ENCODE measurements around the gene KDM6B.
"Not testable (repeated sequence)": the region's sequence is repeated elsewhere in the genome, so short reads cannot be mapped to it uniquely, and the experiment has no call there.

KDM6B gene, protein sequence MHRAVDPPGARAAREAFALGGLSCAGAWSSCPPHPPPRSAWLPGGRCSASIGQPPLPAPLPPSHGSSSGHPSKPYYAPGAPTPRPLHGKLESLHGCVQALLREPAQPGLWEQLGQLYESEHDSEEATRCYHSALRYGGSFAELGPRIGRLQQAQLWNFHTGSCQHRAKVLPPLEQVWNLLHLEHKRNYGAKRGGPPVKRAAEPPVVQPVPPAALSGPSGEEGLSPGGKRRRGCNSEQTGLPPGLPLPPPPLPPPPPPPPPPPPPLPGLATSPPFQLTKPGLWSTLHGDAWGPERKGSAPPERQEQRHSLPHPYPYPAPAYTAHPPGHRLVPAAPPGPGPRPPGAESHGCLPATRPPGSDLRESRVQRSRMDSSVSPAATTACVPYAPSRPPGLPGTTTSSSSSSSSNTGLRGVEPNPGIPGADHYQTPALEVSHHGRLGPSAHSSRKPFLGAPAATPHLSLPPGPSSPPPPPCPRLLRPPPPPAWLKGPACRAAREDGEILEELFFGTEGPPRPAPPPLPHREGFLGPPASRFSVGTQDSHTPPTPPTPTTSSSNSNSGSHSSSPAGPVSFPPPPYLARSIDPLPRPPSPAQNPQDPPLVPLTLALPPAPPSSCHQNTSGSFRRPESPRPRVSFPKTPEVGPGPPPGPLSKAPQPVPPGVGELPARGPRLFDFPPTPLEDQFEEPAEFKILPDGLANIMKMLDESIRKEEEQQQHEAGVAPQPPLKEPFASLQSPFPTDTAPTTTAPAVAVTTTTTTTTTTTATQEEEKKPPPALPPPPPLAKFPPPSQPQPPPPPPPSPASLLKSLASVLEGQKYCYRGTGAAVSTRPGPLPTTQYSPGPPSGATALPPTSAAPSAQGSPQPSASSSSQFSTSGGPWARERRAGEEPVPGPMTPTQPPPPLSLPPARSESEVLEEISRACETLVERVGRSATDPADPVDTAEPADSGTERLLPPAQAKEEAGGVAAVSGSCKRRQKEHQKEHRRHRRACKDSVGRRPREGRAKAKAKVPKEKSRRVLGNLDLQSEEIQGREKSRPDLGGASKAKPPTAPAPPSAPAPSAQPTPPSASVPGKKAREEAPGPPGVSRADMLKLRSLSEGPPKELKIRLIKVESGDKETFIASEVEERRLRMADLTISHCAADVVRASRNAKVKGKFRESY (N-terminal part only)

DNA sequence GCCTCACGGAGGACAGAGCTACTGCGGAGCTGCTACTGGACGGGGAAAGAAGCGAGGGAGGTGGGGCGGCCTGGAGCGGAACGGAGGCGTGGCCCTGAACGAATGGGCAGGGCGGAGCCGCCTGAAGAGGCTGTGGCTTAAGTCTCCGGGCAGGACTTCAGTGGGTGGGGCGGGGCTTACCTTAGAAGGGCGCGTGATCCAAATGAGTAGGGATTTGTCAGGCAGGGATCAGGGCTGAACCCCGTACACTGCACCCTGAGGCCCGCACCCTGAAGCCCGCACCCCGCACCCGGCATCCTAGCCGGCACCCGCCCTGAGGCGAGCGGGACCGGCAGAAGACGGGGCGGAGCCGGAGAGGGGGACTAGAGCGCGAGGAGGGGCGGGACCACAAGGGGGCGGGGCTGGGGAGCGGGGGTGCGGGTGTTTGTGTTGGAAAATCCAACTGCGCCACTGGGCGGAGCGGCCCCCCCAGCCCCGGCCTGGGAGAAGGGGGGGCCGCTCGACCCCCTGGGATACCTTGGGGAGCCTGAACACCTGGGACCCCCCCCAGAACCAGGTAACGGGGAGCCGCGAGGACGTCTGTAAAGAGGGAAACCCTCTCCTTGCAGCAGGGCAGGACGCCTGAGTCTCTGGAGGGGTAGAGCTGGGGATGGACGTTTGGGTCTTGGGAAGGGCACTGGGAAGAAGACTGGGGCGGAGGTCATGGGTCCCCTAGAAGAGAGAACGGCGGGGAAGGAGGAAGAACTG lies at the start of gene KDM6B:
Gene KDM6B, plus strand, starts transcription at position 423 of the 747 bp plus-strand sequence. CDS start 11,338 bp downstream, outside the sequence.
- FAIRE-seq (no peak), DNase-seq (ENCODE audit: low spot score) (peak; percentile 52)

DNA sequence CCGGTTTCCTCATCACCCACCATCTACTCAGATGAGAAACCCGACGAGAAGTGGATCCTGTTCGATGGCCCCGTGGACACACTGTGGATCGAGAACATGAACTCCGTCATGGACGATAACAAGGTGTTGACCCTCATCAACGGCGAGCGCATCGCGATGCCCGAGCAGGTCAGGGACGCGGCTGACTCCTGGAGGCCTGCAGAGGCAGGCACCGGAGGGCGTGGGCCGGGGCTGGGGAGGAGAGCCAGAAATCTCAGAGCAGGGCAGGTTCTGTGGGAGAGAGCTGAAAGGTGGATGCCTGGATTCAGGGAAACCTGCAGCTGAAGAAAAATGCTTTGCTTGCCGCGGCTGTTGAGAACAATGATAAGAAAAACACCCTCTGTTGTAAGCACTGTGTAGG lies 47.2 kb upstream of the KDM6B start:
- DNase-seq (ENCODE audit: low spot score) (no peak), FAIRE-seq (no peak)

DNA sequence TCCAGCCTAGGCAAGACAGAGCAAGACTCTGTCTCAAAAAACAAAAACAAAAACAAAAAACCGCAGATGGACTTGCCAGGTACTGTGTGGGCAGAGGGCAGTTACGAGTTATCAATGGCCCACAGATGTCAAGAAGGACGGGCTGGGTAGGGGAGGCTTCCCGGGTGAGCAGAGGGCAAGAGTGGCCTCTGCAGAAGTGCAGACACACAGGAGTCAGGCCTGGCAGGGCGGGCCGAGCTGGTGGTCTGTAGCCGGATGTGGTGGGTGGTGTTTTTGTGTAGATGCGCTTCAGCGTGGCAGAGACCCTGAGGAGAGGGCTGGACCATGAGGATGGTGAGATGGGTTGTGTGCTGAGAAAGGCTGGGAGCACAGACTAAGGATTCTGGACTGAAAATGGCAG lies 44.9 kb upstream of the KDM6B start:
- FAIRE-seq, result no peak

DNA sequence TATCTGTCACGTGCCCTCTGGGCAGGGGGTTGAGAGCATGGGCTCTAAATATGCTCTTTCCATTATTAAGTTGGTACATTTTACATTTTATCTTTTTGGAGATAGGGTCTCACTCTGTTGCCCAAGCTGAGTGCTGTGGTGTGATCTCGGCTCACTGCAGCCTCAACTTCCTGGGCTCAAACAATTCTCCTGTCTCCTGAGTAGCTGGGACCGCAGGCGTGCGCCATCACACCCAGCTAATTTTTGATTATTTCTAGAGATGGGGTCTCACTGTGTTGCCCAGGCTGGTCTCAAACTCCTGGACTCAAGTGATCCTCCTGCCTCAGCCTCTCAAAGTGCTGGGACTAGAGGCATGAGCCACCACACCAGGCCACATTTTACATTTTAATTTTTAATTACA lies 43.9 kb upstream of the KDM6B start:
- DNase-seq (ENCODE audit: low spot score) (no peak), FAIRE-seq (no peak)

More for the DNA sequence above, 44.9 kb upstream of the KDM6B start:
- DNase-seq (ENCODE audit: low spot score), result no peak

DNA sequence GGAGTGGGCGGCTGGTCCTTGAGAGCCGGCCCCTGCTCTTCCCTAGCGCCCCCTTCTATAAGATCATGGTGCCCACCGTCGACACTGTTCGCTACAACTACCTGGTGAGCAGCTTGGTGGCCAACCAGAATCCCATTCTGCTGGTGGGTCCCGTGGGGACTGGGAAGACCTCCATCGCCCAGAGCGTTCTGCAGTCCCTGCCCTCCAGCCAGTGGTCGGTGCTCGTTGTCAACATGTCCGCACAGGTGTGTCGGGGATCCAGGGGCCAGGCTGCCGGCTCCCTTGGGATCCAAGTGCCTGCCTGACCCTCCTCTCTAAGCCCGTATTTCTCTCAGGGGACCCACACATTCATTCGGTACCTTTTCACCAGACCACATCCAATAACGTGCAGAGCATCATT lies 41.4 kb upstream of the KDM6B start:
- FAIRE-seq (no peak), DNase-seq (ENCODE audit: low spot score) (no peak)

DNA sequence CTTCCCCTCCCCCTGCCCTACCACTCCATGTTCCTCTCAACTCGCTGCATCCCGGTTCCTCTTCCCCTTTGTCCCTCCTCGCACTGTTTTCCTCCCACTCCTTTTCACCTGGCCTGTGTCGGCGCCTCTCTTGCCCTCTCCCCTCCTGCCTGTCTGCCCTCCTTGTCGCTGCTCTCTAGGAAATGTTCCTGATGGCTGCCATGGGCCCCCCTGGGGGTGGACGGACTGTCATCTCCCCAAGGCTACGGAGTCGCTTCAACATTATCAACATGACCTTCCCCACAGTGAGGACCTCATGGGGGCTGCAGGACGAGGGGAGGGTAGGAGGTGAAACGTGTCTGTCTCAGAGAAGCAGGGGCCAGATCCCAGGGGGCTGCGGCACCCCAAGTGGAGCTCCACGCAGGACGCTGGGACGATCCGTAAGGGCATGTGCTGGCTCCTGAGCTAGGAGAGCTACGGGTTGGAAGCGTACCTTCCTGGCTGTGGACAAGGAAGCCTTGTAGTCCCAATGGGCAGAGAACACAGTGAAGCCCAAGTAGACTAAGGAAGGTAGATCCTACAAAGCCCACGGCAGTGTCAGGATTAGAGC lies 39.8 kb upstream of the KDM6B start:
- FAIRE-seq, result no peak
- DNase-seq (ENCODE audit: low spot score), result no peak

DNA sequence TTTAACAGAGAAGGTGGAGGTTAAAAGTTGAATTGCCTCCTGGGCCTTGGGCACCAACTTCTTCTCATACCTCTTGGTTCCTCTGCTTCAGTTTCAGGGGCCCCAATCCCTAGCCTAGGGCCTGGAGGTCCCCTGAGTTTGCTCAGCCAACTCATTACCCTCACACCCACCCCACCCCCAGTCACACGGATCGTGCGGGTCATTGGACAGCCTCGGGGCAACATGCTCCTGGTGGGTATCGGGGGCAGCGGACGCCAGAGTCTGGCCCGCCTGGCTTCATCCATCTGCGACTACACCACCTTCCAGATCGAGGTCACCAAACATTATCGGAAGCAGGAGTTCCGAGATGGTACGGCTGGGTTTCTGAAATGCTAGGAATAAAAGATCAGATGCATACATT lies 36.0 kb upstream of the KDM6B start:
- FAIRE-seq, result no peak
- no peak for DNase-seq (ENCODE audit: low spot score)

DNA sequence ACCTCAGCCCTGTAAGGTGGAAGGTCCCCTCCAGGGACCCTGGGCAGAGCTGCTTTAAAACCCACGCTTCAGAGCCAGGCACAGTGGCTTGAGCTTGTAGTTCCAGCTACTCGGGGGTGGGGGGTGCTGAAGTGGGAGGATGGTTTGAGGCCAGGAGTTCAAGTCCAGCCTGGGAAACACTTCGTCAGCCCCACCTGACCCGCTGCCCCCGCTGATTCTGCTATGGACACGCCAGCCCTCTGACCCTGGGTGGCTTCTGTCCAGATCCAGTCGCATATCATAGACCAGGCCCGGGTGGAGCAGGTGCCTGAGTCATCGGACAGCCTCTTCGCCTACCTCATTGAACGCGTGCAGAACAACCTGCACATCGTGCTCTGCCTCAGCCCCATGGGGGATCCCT lies 35.2 kb upstream of the KDM6B start:
- no peak for FAIRE-seq
- DNase-seq (ENCODE audit: low spot score), result no peak

DNA sequence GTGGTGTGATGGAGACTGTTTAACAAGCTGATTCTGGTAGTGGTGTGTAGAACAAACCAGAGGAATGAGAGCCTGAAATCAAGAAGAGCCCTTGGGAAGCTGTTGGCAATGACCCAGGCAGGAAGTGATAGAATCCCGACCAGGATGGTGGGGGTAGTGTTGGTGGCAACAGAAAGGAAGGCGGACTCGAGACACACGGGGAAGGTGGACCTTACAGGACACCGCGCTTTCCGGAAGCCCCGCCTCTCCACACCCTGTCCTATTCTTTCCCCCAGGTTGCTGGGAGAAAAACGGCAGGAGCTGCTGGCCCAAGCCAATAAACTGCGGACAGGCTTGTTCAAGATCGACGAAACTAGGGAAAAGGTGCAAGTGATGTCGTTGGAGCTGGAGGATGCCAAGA lies 30.0 kb upstream of the KDM6B start:
- no peak for FAIRE-seq
- DNase-seq (ENCODE audit: low spot score), result no peak

DNA sequence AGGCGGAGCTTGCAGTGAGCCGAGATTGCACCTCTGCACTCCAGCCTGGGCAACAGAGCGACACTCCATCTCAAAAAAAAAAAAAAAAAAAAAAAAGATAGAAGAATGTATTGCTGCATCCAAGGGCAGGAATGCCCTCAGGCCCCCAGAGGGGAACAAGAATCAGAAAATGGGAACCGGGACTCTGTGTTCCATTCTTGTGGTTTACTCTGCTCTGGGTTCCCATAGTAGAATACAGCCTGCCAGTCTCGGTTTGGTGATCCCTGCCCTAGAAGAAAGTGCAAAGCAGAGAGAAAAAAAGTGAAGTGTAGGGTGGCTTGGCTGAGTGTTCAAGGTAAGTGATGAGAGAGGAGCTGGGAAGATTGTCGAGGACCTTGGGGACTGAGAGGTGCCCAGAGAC lies 27.4 kb upstream of the KDM6B start:
- no peak for FAIRE-seq

DNA sequence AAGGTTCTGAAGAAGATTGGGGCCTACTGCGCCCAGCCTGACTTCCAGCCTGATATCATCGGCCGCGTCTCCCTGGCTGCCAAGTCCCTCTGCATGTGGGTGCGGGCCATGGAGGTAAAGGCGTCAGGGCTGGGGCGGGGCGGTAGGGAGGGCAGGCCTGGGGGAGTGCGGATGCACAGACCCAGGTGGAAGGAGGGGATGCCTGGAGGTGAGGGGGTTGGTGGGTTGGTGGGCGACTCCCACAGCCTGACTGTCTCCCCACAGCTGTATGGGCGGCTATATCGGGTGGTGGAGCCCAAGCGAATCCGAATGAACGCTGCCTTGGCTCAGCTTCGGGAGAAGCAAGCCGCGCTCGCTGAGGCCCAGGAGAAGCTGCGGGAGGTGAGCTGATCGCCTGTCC lies 26.8 kb upstream of the KDM6B start:
- DNase-seq (ENCODE audit: low spot score) (no peak), FAIRE-seq (no peak)

More for the DNA sequence above, 27.4 kb upstream of the KDM6B start:
- DNase-seq (ENCODE audit: low spot score), result no peak

DNA sequence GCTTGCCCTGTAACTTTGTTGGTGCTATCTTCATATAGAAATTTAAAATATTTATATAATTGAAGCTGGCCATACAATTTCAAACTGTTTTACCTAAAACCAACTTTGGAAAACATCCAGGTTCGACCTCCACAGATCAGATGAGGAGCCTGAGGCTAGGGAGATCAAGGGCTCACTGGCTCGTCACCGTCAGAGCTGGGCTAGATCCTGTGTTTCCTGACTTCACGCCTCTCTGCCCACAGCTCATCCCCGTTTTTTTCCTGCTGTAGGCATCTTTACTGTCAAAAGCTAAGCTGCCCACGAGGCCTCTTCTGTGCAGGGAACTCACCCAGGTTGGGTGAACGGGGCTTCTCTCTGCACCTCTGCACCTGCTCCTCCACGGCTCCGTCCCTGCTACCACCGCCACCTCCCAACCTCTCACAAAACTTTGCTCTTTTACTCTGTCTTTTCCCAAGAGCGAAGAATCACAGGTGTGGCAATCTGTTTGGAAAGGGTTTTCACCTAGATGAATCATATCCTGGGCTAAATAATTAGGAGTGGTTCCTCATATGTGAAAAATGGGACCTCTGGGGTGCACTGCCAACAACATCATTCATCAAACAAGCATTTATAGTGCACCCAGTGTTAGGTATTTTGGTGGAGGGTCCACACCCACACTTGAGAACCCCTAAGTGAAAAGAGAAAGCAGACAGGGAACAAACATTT lies 24.8 kb upstream of the KDM6B start:
- DNase-seq (ENCODE audit: low spot score) (peak; percentile 5), FAIRE-seq (no peak)

DNA sequence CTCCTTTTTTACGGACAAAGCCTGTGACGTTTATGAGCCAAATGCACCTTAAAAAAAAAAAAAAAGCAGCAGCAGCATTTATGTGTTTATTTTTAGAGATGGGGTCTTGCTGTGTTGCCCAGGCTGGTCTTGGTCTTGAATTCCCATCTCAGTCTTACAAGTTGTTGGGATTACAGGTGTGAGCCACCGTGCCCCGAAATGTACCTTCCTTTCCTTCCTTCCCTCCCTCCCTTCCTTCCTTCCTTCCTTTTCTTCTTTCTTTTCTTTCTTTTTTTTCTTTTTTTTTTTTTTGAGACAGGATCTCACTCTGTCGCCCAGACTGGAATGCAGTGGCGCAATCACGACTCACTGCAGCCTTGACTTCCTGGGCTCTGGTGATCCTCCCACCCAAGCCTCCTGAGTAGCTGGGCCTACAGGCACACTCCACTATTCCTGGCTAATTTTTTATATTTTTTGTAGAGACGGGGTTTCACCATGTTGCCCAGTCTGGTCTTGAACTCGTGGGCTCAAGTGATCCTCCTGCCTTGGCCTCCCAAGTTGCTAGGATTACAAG lies 24.1 kb upstream of the KDM6B start:
- FAIRE-seq, result not testable (repeated sequence)

DNA sequence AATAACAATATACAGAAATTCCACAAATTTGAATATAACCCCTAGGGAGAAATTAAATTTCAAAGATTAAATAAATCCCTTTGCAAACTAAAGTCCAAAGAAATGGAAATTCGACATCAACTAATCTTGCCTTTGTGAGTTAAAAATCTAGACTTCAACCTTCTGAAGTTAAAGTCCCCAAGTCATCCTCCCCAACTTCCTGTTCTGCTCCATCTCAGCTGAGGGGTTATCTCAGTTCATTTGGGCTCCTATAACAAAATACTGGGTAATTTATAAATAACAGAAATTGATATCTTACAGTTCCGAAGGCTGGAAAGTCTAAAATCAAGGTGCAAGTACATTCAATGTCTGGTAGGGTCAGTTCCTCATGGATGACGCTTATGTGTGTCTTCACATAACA lies 22.8 kb upstream of the KDM6B start:
- no peak for FAIRE-seq

More for the DNA sequence above, 24.1 kb upstream of the KDM6B start:
- not testable (repeated sequence) for DNase-seq (ENCODE audit: low spot score)

DNA sequence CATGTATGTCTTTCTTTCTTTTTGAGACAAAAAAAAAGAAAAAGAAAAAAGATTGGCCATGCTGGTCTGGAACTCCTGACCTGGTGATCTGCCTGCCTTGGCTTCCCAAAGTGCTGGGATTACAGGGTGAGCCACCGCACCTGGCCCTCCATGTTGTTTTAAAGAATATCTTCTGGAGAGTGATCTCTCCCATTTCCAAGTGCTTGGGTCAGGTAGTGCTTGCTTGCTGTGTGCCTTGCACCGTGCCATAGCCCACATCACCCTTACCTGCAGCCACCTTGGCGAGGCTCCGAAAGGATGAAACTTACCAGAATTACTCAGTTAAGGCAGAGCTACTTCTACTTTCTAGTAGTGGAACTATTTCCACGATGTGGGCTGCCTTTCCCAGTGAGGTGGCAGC lies 19.0 kb upstream of the KDM6B start:
- no peak for DNase-seq (ENCODE audit: low spot score)
- no peak for FAIRE-seq

More for the DNA sequence above, 22.8 kb upstream of the KDM6B start:
- no peak for DNase-seq (ENCODE audit: low spot score)

DNA sequence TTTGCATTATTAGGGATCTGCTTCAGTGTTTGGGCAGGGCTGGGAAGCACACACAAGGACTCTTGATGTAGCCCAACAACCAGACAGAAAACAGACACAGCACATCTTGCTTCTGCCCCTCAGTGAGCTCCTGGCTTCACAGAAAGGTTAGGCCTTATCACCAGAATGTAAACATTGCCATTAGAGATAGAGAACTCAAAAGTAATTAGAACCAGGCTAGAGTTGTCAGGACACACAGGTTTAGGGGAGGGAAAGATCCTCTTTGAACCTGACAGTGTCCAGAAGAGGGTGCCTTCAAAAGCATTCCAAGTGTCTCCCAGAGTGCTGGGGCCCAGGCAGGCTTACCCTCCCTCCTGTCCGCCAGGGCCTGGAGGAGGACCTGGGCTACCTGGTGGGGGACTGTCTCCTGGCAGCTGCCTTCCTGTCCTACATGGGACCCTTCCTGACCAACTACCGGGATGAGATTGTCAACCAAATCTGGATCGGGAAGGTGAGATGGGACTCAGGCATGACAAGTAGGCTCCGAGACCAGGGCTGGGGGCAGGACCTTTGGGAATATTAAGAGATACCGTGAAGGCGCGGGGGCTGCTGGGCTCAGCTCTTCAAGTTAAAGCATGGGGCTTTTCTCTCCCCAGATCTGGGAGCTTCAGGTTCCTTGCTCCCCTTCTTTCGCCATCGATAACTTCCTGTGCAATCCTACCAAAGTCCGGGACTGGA lies 16.9 kb upstream of the KDM6B start:
- DNase-seq (ENCODE audit: low spot score) (no peak), FAIRE-seq (no peak)

DNA sequence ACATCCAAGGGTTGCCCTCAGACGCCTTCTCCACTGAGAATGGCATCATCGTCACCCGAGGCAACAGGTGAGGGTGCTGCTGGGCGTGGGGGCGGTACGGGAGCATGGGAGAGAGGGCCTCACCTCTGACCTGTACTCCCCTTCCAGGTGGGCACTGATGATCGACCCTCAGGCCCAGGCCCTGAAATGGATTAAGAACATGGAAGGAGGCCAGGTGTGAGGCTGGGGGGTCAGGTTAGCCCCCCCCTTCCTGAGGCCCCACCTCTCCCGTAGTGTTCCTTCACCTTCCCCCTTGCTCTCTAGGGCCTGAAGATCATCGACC lies 16.4 kb upstream of the KDM6B start:
- DNase-seq (ENCODE audit: low spot score) (no peak), FAIRE-seq (no peak)

DNA sequence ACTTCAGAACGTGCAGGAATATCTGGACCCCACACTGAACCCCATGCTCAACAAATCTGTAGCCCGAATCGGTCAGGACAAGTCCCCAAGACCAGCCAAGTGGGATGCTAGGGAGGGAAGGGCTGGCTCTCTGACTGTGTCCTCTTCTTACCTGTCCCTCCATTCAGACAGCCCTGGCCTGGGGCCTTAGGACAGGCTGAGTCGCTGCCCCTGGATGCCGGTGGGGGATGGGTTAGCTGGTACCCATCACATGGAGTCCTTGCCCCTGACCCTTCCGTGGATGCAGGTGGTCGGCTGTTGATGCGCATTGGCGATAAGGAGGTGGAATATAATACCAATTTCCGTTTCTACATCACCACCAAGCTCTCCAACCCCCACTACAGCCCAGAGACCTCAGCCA lies 16.0 kb upstream of the KDM6B start:
- FAIRE-seq, result no peak

More for the DNA sequence above, 16.0 kb upstream of the KDM6B start:
- no peak for DNase-seq (ENCODE audit: low spot score)

Data from RCC 7860 (cell line).